ENCODE measurements around the gene CMTM7. TPM values are rescaled to one million over a fixed set of nuclear protein-coding genes. Genes with fewer than 3 reads are reported as not detected.

CMTM7 gene
- total and polyA plus RNA-seq, 2 of the 8 experiments (the other 6 are each of a cell fraction or from before 2014, with no cell fraction given) = 33.3 to 65.8 TPM

DNA sequence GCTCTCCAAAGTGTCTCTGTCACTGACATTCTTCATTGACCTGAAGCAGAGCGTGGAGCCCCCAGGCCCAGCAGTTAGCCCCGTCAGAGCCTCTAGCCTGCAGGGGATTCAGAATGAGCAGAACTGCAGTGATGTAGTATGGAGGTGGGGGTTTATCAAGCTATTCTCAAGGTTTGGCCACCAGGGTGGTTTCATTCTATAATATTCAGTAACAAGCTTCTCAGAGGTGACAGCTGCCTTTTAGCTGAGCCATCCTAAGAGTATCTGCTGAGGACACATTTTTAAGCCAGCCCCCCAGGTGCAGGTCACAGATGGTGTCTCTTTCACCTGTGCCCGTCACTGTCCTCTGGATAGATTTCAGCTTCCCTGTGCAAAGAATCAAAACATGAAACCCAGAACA is 31.9 kb downstream of the CMTM7 start (continued):
- TF ChIP-seq, protein P1, sequence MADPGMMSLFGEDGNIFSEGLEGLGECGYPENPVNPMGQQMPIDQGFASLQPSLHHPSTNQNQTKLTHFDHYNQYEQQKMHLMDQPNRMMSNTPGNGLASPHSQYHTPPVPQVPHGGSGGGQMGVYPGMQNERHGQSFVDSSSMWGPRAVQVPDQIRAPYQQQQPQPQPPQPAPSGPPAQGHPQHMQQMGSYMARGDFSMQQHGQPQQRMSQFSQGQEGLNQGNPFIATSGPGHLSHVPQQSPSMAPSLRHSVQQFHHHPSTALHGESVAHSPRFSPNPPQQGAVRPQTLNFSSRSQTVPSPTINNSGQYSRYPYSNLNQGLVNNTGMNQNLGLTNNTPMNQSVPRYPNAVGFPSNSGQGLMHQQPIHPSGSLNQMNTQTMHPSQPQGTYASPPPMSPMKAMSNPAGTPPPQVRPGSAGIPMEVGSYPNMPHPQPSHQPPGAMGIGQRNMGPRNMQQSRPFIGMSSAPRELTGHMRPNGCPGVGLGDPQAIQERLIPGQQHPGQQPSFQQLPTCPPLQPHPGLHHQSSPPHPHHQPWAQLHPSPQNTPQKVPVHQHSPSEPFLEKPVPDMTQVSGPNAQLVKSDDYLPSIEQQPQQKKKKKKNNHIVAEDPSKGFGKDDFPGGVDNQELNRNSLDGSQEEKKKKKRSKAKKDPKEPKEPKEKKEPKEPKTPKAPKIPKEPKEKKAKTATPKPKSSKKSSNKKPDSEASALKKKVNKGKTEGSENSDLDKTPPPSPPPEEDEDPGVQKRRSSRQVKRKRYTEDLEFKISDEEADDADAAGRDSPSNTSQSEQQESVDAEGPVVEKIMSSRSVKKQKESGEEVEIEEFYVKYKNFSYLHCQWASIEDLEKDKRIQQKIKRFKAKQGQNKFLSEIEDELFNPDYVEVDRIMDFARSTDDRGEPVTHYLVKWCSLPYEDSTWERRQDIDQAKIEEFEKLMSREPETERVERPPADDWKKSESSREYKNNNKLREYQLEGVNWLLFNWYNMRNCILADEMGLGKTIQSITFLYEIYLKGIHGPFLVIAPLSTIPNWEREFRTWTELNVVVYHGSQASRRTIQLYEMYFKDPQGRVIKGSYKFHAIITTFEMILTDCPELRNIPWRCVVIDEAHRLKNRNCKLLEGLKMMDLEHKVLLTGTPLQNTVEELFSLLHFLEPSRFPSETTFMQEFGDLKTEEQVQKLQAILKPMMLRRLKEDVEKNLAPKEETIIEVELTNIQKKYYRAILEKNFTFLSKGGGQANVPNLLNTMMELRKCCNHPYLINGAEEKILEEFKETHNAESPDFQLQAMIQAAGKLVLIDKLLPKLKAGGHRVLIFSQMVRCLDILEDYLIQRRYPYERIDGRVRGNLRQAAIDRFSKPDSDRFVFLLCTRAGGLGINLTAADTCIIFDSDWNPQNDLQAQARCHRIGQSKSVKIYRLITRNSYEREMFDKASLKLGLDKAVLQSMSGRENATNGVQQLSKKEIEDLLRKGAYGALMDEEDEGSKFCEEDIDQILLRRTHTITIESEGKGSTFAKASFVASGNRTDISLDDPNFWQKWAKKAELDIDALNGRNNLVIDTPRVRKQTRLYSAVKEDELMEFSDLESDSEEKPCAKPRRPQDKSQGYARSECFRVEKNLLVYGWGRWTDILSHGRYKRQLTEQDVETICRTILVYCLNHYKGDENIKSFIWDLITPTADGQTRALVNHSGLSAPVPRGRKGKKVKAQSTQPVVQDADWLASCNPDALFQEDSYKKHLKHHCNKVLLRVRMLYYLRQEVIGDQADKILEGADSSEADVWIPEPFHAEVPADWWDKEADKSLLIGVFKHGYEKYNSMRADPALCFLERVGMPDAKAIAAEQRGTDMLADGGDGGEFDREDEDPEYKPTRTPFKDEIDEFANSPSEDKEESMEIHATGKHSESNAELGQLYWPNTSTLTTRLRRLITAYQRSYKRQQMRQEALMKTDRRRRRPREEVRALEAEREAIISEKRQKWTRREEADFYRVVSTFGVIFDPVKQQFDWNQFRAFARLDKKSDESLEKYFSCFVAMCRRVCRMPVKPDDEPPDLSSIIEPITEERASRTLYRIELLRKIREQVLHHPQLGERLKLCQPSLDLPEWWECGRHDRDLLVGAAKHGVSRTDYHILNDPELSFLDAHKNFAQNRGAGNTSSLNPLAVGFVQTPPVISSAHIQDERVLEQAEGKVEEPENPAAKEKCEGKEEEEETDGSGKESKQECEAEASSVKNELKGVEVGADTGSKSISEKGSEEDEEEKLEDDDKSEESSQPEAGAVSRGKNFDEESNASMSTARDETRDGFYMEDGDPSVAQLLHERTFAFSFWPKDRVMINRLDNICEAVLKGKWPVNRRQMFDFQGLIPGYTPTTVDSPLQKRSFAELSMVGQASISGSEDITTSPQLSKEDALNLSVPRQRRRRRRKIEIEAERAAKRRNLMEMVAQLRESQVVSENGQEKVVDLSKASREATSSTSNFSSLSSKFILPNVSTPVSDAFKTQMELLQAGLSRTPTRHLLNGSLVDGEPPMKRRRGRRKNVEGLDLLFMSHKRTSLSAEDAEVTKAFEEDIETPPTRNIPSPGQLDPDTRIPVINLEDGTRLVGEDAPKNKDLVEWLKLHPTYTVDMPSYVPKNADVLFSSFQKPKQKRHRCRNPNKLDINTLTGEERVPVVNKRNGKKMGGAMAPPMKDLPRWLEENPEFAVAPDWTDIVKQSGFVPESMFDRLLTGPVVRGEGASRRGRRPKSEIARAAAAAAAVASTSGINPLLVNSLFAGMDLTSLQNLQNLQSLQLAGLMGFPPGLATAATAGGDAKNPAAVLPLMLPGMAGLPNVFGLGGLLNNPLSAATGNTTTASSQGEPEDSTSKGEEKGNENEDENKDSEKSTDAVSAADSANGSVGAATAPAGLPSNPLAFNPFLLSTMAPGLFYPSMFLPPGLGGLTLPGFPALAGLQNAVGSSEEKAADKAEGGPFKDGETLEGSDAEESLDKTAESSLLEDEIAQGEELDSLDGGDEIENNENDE (IDR thresholded peaks at IDR 0.05; ENCODE audit: insufficient replicate concordance, low read length) = no peak
- TF ChIP-seq EGR1 (IDR thresholded peaks at IDR 0.05; ENCODE audit: borderline replicate concordance, low read depth, low read length) (no peak), CTBP2 (IDR thresholded peaks at IDR 0.05; ENCODE audit: borderline replicate concordance, insufficient read depth, insufficient read length, low read length) (no peak), TAF1 (IDR thresholded peaks at IDR 0.05; ENCODE audit: low read depth, low read length) (no peak), CHD1 (IDR thresholded peaks at IDR 0.05; ENCODE audit: low read depth, low read length) (no peak)
